ENCODE results near the gene S100A16. TPM values are rescaled to one million over a fixed set of nuclear protein-coding genes. Genes with fewer than 3 reads are reported as not detected.

Gene S100A16
- polyA plus RNA-seq, 2 of the 4 experiments (the other 2 are of a cell fraction) = 270 to 298 TPM

GRCh38 chr1:153626904-153627714 lies 14.2 kb upstream of the S100A16 start, which contains the start of gene S100A13:
S100A13 (minus strand) TSS chr1:153627505; CDS start chr1:153626472, 1,033 bp downstream.
- POLR2A ChIA-PET = interaction anchor here (0.7 to 2.9 kb wide), 17 partner anchors 8 to 336 kb away, joined by 3 to 39 read pairs (median 4); partner anchors contain the start of genes S100A14, S100A16, S100A6 and SLC39A1
- Histone ChIP-seq H3K27ac (peak within 1 kb of the TSS; percentile 92), H3K4me2 (peak within 1 kb of the TSS; percentile 97), H3K4me3 (peak within 1 kb of the TSS; percentile 57), H3K4me1 (peaks cover 18% of the 10 kb centered on the region), H3K9me3 (no peaks in the 10 kb centered on the region)
- FAIRE-seq (no peak), ATAC-seq (peak; percentile 80 to 87), DNase-seq (ENCODE audit: low read depth in 1 of 2, low spot score in 1 of 2) (peak; percentile 85 to 91)
- WGBS (ENCODE audit: missing lambda C conversion rate) = 3% methylated on average over 20 of the region's 28 CpGs
- CTCF ChIA-PET = interaction anchor here (0.6 to 18.3 kb wide), 37 partner anchors 11 to 274 kb away, joined by 3 to 253 read pairs (median 8); partner anchors contain the start of genes ILF2, S100A14, S100A16 and S100A6
- TF ChIP-seq HOXB13 (CRISPR knock-in tag; IDR thresholded peaks at IDR 0.05; ENCODE audit: low read depth) (no peak), RAD21 (conservative IDR thresholded peaks at IDR 0.05 in 1 of 2, IDR thresholded peaks at IDR 0.05 in 1 of 2) (peak; percentile 54 to 72), POLR2A (IDR thresholded peaks at IDR 0.05; ENCODE audit: low read length) (peak; percentile 75), KDM1A (IDR thresholded peaks at IDR 0.05; ENCODE audit: low read depth) (no peak), HDAC2 (IDR thresholded peaks at IDR 0.05) (no peak), MYC (IDR thresholded peaks at IDR 0.05; ENCODE audit: borderline replicate concordance, low read length) (peak; percentile 34; the same call in 1 of the 2 replicates), BCL3 (IDR thresholded peaks at IDR 0.05) (0 out of 3 replicates have a peak, but pooled peaks have one; percentile 53), SMC3 (IDR thresholded peaks at IDR 0.05) (peak; percentile 69), E2F6 (IDR thresholded peaks at IDR 0.05; ENCODE audit: borderline replicate concordance, low read depth) (peak; percentile 62; the same call in 1 of the 2 replicates), TFCP2L1 (CRISPR knock-in tag; IDR thresholded peaks at IDR 0.05) (no peak), CBX8 (IDR thresholded peaks at IDR 0.05) (no peak), MAX (IDR thresholded peaks at IDR 0.05) (peak; percentile 55), CTCF (IDR thresholded peaks at IDR 0.05) (peak; percentile 73), USF2 (IDR thresholded peaks at IDR 0.05) (no peak), RCOR1 (IDR thresholded peaks at IDR 0.05; ENCODE audit: low read depth, low read length) (no peak), PHF8 (IDR thresholded peaks at IDR 0.05; ENCODE audit: borderline replicate concordance, low read depth) (no peak), JUN (IDR thresholded peaks at IDR 0.05) (peak in 1 of 2 experiments; percentile 50; a peak in 1 of 5 replicates)

GRCh38 chr1:153626477-153626903 lies 13.6 kb upstream of the S100A16 start:
- WGBS (ENCODE audit: missing lambda C conversion rate) = 39% methylated on average over 3 of the region's 3 CpGs
- peak overlapping the region; percentile 97 for H3K4me2 ChIP-seq
- peak overlapping the region; percentile 57 for H3K4me3 ChIP-seq
- H3K4me1 ChIP-seq = peaks cover 18% of the 10 kb centered on the region
- FAIRE-seq = no peak
- CTCF ChIA-PET = interaction anchor here (1.0 to 18.3 kb wide), 23 partner anchors 11 to 273 kb away, joined by 3 to 253 read pairs (median 11); partner anchors contain the start of genes ILF2, S100A14, S100A16 and S100A6
- no peak for ATAC-seq
- no peaks in the 10 kb centered on the region for H3K9me3 ChIP-seq
- TF ChIP-seq POLR2AphosphoS2 (conservative IDR thresholded peaks at IDR 0.05; ENCODE audit: low read length) = no peak
- TF ChIP-seq BCL3 (IDR thresholded peaks at IDR 0.05) = no peak
- TF ChIP-seq HOXB5 (CRISPR knock-in tag; IDR thresholded peaks at IDR 0.05) = no peak
- TF ChIP-seq NR3C1 (IDR thresholded peaks at IDR 0.05) = no peak
- no peak for TF ChIP-seq RNF2 (IDR thresholded peaks at IDR 0.05; ENCODE audit: borderline replicate concordance, low read depth)
- TF ChIP-seq EHF (CRISPR knock-in tag; IDR thresholded peaks at IDR 0.05) = no peak
- TF ChIP-seq ATOH8 (CRISPR knock-in tag; IDR thresholded peaks at IDR 0.05; ENCODE audit: low read depth) = no peak
- POLR2A ChIA-PET = interaction anchor here (0.9 to 2.9 kb wide), 9 partner anchors 10 to 337 kb away, joined by 3 to 39 read pairs (median 11); partner anchors contain the start of genes S100A14, S100A16 and SLC39A1
- no peak for DNase-seq (ENCODE audit: low read depth in 1 of 2, low spot score in 1 of 2)
- H3K27ac ChIP-seq = peak overlapping the region; percentile 92

All from A549 (cell line).